CD4-positive, alpha-beta T cell (primary cell): Measurements from ENCODE around the gene GPR151. TPM values are rescaled to one million over a fixed set of nuclear protein-coding genes. Genes with fewer than 3 reads are reported as not detected.

Experiments used
- ATAC-seq: fragments of 200-7000 bp; cut with Tn5 transposase; one replicate; pipeline ENCODE4 v1.10.0; 2022; ENCODE audit warnings: mild to moderate bottlenecking; ENCODE audit not compliant: poor library complexity
- CTCF ChIA-PET: fragments of 350-600 bp; sonication (Branson Sonifier 250); formaldehyde crosslinking; loops from one replicate; lab custom pipeline; 2021; ENCODE audit warnings: antibody characterized with exemption, inconsistent platforms; lab: Charles Lee
- POLR2A ChIA-PET: fragments of 350-600 bp; sonication (Branson Sonifier 250); formaldehyde crosslinking; loops from one replicate; lab custom pipeline; 2021; ENCODE audit warnings: antibody characterized with exemption, inconsistent platforms; lab: Charles Lee
- DNase-seq, 14 experiments: peaks; one replicate each; pipeline ENCODE4 v3.0.0-alpha.2; 2013 to 2020; ENCODE audit warnings: mixed read lengths in 2 of 14
- H3K27ac ChIP-seq, 2 donors: one replicate each; pipeline versions ENCODE4 v1.5.1 to v1.7.0; 2013; ENCODE audit warnings: low read length in 2 of 2, low read depth in 1 of 2, mild to moderate bottlenecking in 1 of 2
- H3K27me3 ChIP-seq, 2 experiments: 1 replicate in 1 of 2; 2 replicates in 1 of 2; pipeline versions ENCODE4 v1.6.1 to v1.7.0; 2013; ENCODE audit warnings: low read length in 2 of 2, control low read depth in 1 of 2, mild to moderate bottlenecking in 1 of 2, moderate library complexity in 1 of 2; ENCODE audit not compliant: insufficient read depth in 2 of 2, control insufficient read depth in 1 of 2
- H3K36me3 ChIP-seq: one replicate; pipeline ENCODE4 v1.6.1; 2013; ENCODE audit warnings: low read length, control low read depth; ENCODE audit not compliant: insufficient read depth
- H3K4me1 ChIP-seq: one replicate; pipeline ENCODE4 v1.6.1; 2013; ENCODE audit warnings: low read length, control low read depth; ENCODE audit not compliant: insufficient read depth
- H3K4me3 ChIP-seq: one replicate; pipeline ENCODE4 v1.5.1; 2013; ENCODE audit warnings: mild to moderate bottlenecking, low read length, moderate library complexity
- H3K9me3 ChIP-seq, 2 experiments: 1 replicate in 1 of 2; 2 replicates in 1 of 2; pipeline versions ENCODE4 v1.6.1 to v1.7.0; 2013; ENCODE audit warnings: low read length in 2 of 2, mild to moderate bottlenecking in 2 of 2, control low read depth in 1 of 2, moderate library complexity in 1 of 2; ENCODE audit not compliant: control insufficient read depth in 1 of 2, insufficient read depth in 1 of 2
- H3K27ac Mint-ChIP-seq: one replicate; pipeline ENCODE4 v1.8.0; 2020; ENCODE audit warnings: mixed read lengths
- H3K27me3 Mint-ChIP-seq: one replicate; pipeline ENCODE4 v1.8.0; 2021; ENCODE audit warnings: mixed read lengths
- H3K36me3 Mint-ChIP-seq: one replicate; pipeline ENCODE4 v1.8.0; 2021; ENCODE audit warnings: low read depth, mixed read lengths
- H3K4me1 Mint-ChIP-seq: one replicate; pipeline ENCODE4 v1.8.0; 2021; ENCODE audit warnings: low read depth, mixed read lengths
- H3K4me3 Mint-ChIP-seq: one replicate; pipeline ENCODE4 v1.8.0; 2020; ENCODE audit warnings: mild to moderate bottlenecking, mixed read lengths
- H3K9me3 Mint-ChIP-seq: one replicate; pipeline ENCODE4 v1.8.0; 2020; ENCODE audit warnings: mixed read lengths
- intact Hi-C, 2 experiments: fragments of 100-400 bp; cut with DNase I in 1 of 2; cut with micrococcal nuclease in 1 of 2; formaldehyde crosslinking; loops; one replicate each; pipeline versions ENCODE4 v1.15.1 to v1.9.0; 2023 to 2025; cut with DNase I, micrococcal nuclease
- total RNA-seq, 174 experiments: library from RNA in 2 of 174; stranded (reverse) in 2 of 174; gene quantifications; one replicate each; pipeline ENCODE4 v1.2.3 and lab custom pipeline; 2021 to 2026
- TF ChIP-seq, protein P1 (sequence below): fragments of 200-600 bp; IDR thresholded peaks from one replicate; pipeline ENCODE4 v1.8.0; 2022; ENCODE audit warnings: antibody characterized with exemption, mild to moderate bottlenecking

GPR151 gene
- total RNA-seq, 2 experiments from 2014 or later, result not detected

DNA sequence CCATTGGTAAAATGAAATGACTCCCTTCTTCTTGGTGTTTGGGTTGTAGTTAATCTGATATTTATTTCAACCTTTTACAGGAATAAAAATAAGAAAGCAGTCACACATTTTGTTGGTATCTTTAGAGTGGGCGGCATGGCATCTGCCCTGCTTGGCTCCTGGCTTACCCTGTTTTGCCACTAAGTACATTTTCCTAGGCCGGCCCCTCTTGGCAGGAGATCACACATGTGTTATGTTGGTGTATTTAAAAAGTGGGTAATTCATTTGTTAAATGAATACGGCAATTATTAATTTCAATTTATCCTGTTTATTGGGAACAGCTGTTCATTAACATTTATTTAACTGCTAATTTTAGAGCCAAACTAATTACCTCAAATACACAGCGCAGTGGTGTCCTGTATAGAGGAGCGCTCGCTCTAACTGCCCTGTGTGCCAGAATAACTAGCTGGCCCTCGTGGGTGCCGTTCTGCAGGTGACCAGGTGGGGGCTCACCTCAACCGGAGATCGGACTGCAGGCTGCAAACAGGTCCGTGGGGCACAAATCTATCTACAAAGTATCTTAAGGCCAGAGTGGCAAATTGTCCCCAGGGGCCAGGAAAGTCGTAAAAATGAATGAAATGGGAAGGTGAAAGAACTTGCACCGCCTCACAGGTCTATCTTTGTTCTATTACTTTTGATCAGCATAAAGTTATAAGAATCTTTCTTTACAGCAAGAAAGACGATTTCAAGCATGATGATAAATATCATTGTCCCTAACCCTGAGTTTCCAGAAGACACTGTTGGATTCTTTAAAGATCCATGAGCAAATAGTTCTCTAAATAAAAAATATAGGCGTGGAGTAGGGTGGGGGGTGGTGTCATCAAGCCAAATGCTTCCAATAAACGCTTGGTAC lies 26.2 kb upstream of the GPR151 start:
- H3K4me3 Mint-ChIP-seq, result no peak overlapping the region
- ATAC-seq, result peak; percentile 80
- POLR2A ChIA-PET, result no interaction called here
- H3K27ac Mint-ChIP-seq, result no peak overlapping the region
- no peaks in the 10 kb centered on the region for H3K36me3 Mint-ChIP-seq
- H3K4me1 ChIP-seq, result no peaks in the 10 kb centered on the region
- no peak overlapping the region for H3K27ac ChIP-seq
- no peaks in the 10 kb centered on the region for H3K9me3 ChIP-seq
- no peaks in the 10 kb centered on the region for H3K27me3 ChIP-seq
- peak; percentile 43 to 75 (median 56) for DNase-seq
- no peak overlapping the region for H3K4me3 ChIP-seq
- intact Hi-C loops, result loop anchor here (1.0 to 5.0 kb wide), 2 partner anchors 120 to 424 kb away; no protein-coding TSS in a partner anchor
- H3K4me1 Mint-ChIP-seq, result no peaks in the 10 kb centered on the region
- no peaks in the 10 kb centered on the region for H3K36me3 ChIP-seq
- TF ChIP-seq, protein P1, sequence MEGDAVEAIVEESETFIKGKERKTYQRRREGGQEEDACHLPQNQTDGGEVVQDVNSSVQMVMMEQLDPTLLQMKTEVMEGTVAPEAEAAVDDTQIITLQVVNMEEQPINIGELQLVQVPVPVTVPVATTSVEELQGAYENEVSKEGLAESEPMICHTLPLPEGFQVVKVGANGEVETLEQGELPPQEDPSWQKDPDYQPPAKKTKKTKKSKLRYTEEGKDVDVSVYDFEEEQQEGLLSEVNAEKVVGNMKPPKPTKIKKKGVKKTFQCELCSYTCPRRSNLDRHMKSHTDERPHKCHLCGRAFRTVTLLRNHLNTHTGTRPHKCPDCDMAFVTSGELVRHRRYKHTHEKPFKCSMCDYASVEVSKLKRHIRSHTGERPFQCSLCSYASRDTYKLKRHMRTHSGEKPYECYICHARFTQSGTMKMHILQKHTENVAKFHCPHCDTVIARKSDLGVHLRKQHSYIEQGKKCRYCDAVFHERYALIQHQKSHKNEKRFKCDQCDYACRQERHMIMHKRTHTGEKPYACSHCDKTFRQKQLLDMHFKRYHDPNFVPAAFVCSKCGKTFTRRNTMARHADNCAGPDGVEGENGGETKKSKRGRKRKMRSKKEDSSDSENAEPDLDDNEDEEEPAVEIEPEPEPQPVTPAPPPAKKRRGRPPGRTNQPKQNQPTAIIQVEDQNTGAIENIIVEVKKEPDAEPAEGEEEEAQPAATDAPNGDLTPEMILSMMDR, result peak; percentile 84
- no peaks in the 10 kb centered on the region for H3K9me3 Mint-ChIP-seq
- CTCF ChIA-PET, result interaction anchor here (0.8 to 2.3 kb wide), 6 partner anchors 9 to 647 kb away, joined by 3 to 18 read pairs (median 8); no protein-coding TSS in a partner anchor
- H3K27me3 Mint-ChIP-seq, result no peaks in the 10 kb centered on the region

DNA sequence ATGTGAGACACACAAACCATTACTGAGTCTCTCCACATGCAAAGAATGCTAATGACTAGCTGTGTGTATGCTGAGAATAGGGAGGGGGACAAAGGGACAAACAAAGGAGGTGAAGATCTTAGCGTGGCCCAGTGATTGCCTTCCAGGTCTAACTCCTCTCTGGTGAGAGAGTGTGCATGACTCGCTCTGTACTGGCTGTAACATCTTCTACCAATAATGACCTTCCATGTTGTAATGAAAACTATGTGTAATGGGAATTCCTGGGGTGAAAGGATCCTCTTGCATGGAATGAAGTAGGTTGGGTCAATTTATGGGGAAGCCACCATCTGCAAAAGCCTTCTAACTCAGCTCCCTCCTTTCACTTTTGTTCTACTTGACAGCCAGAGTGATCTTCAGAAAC lies 24.4 kb upstream of the GPR151 start:
- intact Hi-C loops, result loop anchor here in 1 of 2 experiments (5.0 kb wide), 1 partner anchor 122 kb away; no protein-coding TSS in a partner anchor
- Histone ChIP-seq H3K4me3 (no peak overlapping the region), H3K27me3 (no peaks in the 10 kb centered on the region), H3K4me1 (no peaks in the 10 kb centered on the region), H3K9me3 (no peaks in the 10 kb centered on the region), H3K36me3 (no peaks in the 10 kb centered on the region), H3K27ac (no peak overlapping the region)
- CTCF ChIA-PET, result no interaction called here
- TF ChIP-seq, protein P1, result no peak
- no peaks in the 10 kb centered on the region for H3K4me1 Mint-ChIP-seq
- POLR2A ChIA-PET, result no interaction called here
- H3K9me3 Mint-ChIP-seq, result no peaks in the 10 kb centered on the region
- no peaks in the 10 kb centered on the region for H3K27me3 Mint-ChIP-seq
- ATAC-seq (no peak), DNase-seq (no peak)
- H3K36me3 Mint-ChIP-seq, result no peaks in the 10 kb centered on the region
- no peak overlapping the region for H3K4me3 Mint-ChIP-seq
- no peak overlapping the region for H3K27ac Mint-ChIP-seq

DNA sequence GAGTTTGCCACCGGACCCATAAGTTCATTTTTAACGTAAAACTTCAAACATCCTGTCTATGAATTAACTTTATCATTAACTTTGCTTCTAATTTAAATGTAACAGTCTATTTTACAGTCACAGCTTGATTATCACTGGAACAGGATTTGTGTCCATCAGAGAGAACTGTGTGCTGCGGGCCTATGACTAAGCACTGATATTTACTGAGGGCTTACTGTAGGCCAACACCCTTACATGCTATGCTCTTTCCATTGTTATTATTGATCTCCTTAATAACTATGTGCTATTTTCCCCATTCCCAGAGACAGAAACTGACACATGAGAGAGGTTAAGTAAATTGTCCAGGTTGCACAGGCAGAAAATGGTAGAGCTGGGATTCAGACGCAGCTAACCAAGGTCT lies 24.0 kb upstream of the GPR151 start:
- Histone ChIP-seq H3K4me3 (no peak overlapping the region), H3K9me3 (no peaks in the 10 kb centered on the region), H3K27me3 (no peaks in the 10 kb centered on the region), H3K4me1 (no peaks in the 10 kb centered on the region), H3K36me3 (no peaks in the 10 kb centered on the region), H3K27ac (no peak overlapping the region)
- Mint-ChIP-seq H3K9me3 (no peaks in the 10 kb centered on the region), H3K4me1 (no peaks in the 10 kb centered on the region), H3K27me3 (no peaks in the 10 kb centered on the region), H3K27ac (no peak overlapping the region), H3K36me3 (no peaks in the 10 kb centered on the region), H3K4me3 (no peak overlapping the region)
- ATAC-seq (no peak), DNase-seq (no peak)
- ChIA-PET CTCF (no interaction called here), POLR2A (no interaction called here)
- intact Hi-C loops, result loop anchor here in 1 of 2 experiments (5.0 kb wide), 1 partner anchor 122 kb away; no protein-coding TSS in a partner anchor
- TF ChIP-seq, protein P1, result no peak
